SU-DHL-6 (cell line): ENCODE data around the gene PALLD.

ENCODE experiments used
- H2AFZ ChIP-seq: fragments of 200-600 bp; sonication (generic); 2 replicates; pipeline ENCODE4 v1.6.1; 2014; ENCODE audit warnings: low read depth, mild to moderate bottlenecking, moderate library complexity, mixed read lengths, antibody characterized with exemption, low read length; ENCODE audit not compliant: severe bottlenecking
- H3F3A ChIP-seq: fragments of 200-600 bp; shearing (Covaris generic); 2 replicates; pipeline ENCODE4 v1.6.0; 2016; ENCODE audit warnings: antibody characterized with exemption, mild to moderate bottlenecking; ENCODE audit not compliant: insufficient read depth
- H3K27ac ChIP-seq: fragments of 200-600 bp; sonication (generic); 2 replicates; pipeline ENCODE4 v1.5.1; 2016; ENCODE audit warnings: low read depth, mild to moderate bottlenecking, low read length, moderate library complexity, mixed read lengths
- H3K27me3 ChIP-seq: fragments of 200-600 bp; sonication (generic), shearing (Covaris generic); 2 replicates; pipeline ENCODE4 v1.6.0; 2014; ENCODE audit warnings: mild to moderate bottlenecking, low read length
- H3K36me3 ChIP-seq: fragments of 200-600 bp; sonication (generic); 2 replicates; pipeline ENCODE4 v1.6.1; 2014; ENCODE audit warnings: mild to moderate bottlenecking, low read length, mixed read lengths
- H3K4me2 ChIP-seq: fragments of 300-600, 200-600 bp; shearing (Covaris generic), sonication (generic); 2 replicates; pipeline ENCODE4 v1.6.0; 2014; ENCODE audit warnings: low read length, low read depth, mild to moderate bottlenecking; ENCODE audit not compliant: poor library complexity, severe bottlenecking
- H3K4me3 ChIP-seq: fragments of 200-600 bp; sonication (generic); 2 replicates; pipeline ENCODE4 v1.5.1; 2014; ENCODE audit warnings: antibody characterized with exemption, low read length, mild to moderate bottlenecking, mixed read lengths; ENCODE audit not compliant: insufficient read depth, poor library complexity, severe bottlenecking
- H3K79me2 ChIP-seq: fragments of 200-600 bp; sonication (generic); 2 replicates; pipeline ENCODE4 v1.6.1; 2014; ENCODE audit warnings: mild to moderate bottlenecking, low read length, moderate library complexity; ENCODE audit not compliant: insufficient read depth
- H3K9ac ChIP-seq: fragments of 200-600 bp; sonication (generic); 2 replicates; pipeline ENCODE4 v1.7.0; 2014; ENCODE audit warnings: mild to moderate bottlenecking, low read length
- H3K9me2 ChIP-seq: fragments of 200-600 bp; sonication (generic); replicated peaks from 2 replicates; pipeline ENCODE4 v1.6.1; 2014; ENCODE audit warnings: low read length; ENCODE audit not compliant: insufficient read depth
- H3K9me3 ChIP-seq: fragments of 200-600 bp; sonication (generic); 2 replicates; pipeline ENCODE4 v1.6.1; 2014; ENCODE audit warnings: low read length, mixed read lengths; ENCODE audit not compliant: insufficient read depth
- H4K20me1 ChIP-seq: fragments of 200-600 bp; sonication (generic); 2 replicates; pipeline ENCODE4 v1.6.1; 2014; ENCODE audit warnings: low read depth, mild to moderate bottlenecking, antibody characterized with exemption, low read length, moderate library complexity, mixed read lengths
- EZH2phosphoT487 ChIP-seq: fragments of 200-600 bp; sonication (generic), shearing (Covaris generic); conservative IDR thresholded peaks from 2 replicates; pipeline ENCODE4 v1.6.1; 2018; ENCODE audit warnings: mild to moderate bottlenecking, antibody characterized with exemption, low read length, moderate library complexity, mixed read lengths
- TF ChIP-seq, protein P1 (sequence below): fragments of 200-600 bp; sonication (generic); IDR thresholded peaks from one replicate; pipeline ENCODE4 v1.5.1; 2017; ENCODE audit warnings: antibody characterized with exemption, mild to moderate bottlenecking, low read length, moderate library complexity; ENCODE audit not compliant: insufficient read depth, poor library complexity, severe bottlenecking

PALLD gene

DNA sequence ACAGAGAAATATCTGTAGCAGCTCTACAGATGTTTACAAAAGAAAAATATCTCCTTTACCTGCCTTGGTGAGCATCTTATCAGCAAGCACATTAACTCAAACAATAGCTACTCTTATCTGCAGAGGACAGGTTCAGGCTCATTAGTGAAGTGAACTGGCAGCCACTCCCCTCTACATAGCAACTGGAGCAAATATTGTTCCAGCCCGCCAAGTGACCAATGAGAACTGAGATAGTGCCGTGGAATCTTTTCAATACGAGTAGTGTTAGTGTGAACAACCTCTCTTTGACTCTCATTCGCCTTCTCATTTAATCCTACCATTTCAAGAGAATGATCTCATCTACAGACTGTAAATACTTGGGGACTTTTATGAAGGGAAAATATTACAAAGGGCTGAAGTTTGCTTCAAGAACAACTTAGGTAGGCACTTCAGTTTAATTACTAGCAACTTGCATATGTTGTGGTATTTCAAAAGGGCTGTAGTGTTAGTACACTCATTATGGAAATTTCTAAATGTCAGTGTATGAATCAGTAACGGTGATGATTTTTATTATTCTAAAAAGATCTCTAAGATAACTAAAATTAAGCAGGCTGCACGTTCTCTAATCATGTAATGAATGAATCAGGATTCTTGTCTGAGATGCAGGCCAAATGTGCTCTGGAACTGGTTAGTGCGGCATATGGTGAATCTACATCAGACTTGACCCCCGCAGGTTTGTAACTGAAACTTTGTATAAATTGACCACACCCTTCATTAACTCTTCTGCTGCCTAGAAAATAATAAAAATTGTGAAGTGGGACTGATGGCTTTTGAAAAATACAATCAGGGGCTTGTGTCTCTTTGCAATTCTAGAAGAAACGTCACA, 72.4 kb downstream of the PALLD start:
- H3K9me2 ChIP-seq = no peaks in the 10 kb centered on the region
- H3K36me3 ChIP-seq = no peaks in the 10 kb centered on the region
- no peaks in the 10 kb centered on the region for H4K20me1 ChIP-seq
- H2AFZ ChIP-seq = no peak overlapping the region
- no peaks in the 10 kb centered on the region for H3K9me3 ChIP-seq
- TF ChIP-seq EZH2phosphoT487 = no peak
- TF ChIP-seq, protein P1, sequence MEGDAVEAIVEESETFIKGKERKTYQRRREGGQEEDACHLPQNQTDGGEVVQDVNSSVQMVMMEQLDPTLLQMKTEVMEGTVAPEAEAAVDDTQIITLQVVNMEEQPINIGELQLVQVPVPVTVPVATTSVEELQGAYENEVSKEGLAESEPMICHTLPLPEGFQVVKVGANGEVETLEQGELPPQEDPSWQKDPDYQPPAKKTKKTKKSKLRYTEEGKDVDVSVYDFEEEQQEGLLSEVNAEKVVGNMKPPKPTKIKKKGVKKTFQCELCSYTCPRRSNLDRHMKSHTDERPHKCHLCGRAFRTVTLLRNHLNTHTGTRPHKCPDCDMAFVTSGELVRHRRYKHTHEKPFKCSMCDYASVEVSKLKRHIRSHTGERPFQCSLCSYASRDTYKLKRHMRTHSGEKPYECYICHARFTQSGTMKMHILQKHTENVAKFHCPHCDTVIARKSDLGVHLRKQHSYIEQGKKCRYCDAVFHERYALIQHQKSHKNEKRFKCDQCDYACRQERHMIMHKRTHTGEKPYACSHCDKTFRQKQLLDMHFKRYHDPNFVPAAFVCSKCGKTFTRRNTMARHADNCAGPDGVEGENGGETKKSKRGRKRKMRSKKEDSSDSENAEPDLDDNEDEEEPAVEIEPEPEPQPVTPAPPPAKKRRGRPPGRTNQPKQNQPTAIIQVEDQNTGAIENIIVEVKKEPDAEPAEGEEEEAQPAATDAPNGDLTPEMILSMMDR = no peak
- no peak overlapping the region for H3K27ac ChIP-seq
- H3K4me3 ChIP-seq = no peak overlapping the region
- no peaks in the 10 kb centered on the region for H3K79me2 ChIP-seq
- no peaks in the 10 kb centered on the region for H3F3A ChIP-seq
- H3K27me3 ChIP-seq = no peaks in the 10 kb centered on the region
- no peak overlapping the region for H3K4me2 ChIP-seq
- H3K9ac ChIP-seq = no peak overlapping the region

DNA sequence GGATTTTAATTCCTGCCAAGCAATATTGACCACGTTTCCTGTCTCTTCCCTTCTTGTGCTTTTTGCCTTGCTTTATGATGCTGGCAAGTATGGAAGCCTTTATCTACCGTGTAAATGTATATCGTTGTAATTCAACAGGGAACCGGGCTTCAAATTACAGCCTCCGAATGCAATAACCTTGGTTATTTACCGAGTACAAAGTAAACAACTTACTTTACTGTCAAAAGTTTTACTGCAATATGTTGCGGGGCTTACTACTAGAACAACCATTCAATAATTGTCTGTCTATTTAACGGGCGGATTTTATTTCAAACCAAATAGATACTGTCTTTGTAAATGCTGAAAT, 73.1 kb downstream of the PALLD start:
- H3K4me3 ChIP-seq = no peak overlapping the region
- H3K9me2 ChIP-seq = no peaks in the 10 kb centered on the region
- no peaks in the 10 kb centered on the region for H3F3A ChIP-seq
- H3K27me3 ChIP-seq = no peaks in the 10 kb centered on the region
- H2AFZ ChIP-seq = no peak overlapping the region
- no peak overlapping the region for H3K4me2 ChIP-seq
- H3K36me3 ChIP-seq = no peaks in the 10 kb centered on the region
- TF ChIP-seq, protein P1 = no peak
- no peak for TF ChIP-seq EZH2phosphoT487
- H3K27ac ChIP-seq = no peak overlapping the region
- H3K9ac ChIP-seq = no peak overlapping the region
- H3K79me2 ChIP-seq = no peaks in the 10 kb centered on the region
- no peaks in the 10 kb centered on the region for H4K20me1 ChIP-seq
- no peaks in the 10 kb centered on the region for H3K9me3 ChIP-seq

DNA sequence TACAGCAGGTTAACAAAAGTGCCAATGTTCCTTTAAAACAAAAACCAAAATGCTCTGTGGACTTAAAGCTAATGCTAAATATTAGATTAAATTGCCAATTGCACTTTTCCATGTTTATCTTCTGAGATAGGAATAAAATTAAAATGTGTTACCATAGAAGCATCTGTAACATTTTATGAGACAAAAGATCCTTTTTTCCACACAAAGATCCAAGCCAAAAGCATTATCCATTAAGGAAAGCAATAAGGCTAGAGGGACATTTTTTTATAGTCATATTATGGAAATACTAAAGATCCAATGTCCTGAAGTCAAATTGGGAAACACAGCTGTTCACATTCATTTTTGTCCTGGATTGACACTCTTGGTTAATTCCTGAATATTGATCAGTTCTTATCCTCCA, 73.6 kb downstream of the PALLD start:
- Histone ChIP-seq H3K9me3 (no peaks in the 10 kb centered on the region), H3K4me3 (no peak overlapping the region), H3K9me2 (no peaks in the 10 kb centered on the region), H3K9ac (no peak overlapping the region), H3K36me3 (no peaks in the 10 kb centered on the region), H3K4me2 (no peak overlapping the region), H3K27me3 (no peaks in the 10 kb centered on the region), H2AFZ (no peak overlapping the region), H3K27ac (no peak overlapping the region), H3K79me2 (no peaks in the 10 kb centered on the region), H4K20me1 (no peaks in the 10 kb centered on the region), H3F3A (no peaks in the 10 kb centered on the region)
- TF ChIP-seq EZH2phosphoT487 = no peak
- TF ChIP-seq, protein P1 = no peak
